22Rv1 (cell line): ENCODE measurements around the gene SOX12.

ENCODE experiments used
- CTCF ChIP-seq: fragments of 450-650 bp; IDR thresholded peaks from 2 replicates; pipeline ENCODE4 v1.5.1; 2017; ENCODE audit warnings: mild to moderate bottlenecking
- ZFX ChIP-seq: fragments of 450-650 bp; IDR thresholded peaks from 2 replicates; pipeline ENCODE4 v1.6.1; 2017; ENCODE audit warnings: antibody characterized with exemption, borderline replicate concordance

DNA sequence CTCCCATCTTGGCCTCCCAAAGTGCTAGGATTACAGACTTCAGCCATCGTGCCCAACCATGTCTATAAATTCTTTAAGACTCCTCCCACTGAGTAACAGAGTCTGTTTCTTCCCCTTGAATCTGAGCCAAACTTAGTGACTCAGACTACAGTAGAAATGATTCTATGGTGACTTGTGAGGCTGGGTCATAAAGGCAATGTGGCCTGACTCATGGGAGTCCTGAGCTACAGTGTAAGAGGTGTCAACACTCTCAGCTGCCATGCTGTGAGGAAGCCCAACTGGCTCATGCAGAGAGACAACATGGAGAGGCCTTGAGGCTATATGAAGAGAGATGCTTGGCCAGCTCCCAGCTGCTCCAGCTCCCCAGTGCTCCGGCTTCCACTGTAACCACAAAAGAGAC, 16.3 kb downstream of the SOX12 start:
- TF ChIP-seq CTCF: no peak
- no peak for TF ChIP-seq ZFX
